DMS114 treated with DMSO at 0.1 percent for 48 hours (cell line): ENCODE measurements around the gene GLS.
A peak's percentile ranks its signal among the peaks of the same experiment; 100 is the strongest.
"Not testable (repeated sequence)": the region's sequence is repeated elsewhere in the genome, so short reads cannot be mapped to it uniquely, and the experiment has no call there.

ENCODE experiments used
- DNase-seq: peaks from one replicate; lab custom pipeline; 2025; ENCODE audit not compliant: unreplicated experiment; lab: John Stamatoyannopoulos, UW

Gene GLS

DNA sequence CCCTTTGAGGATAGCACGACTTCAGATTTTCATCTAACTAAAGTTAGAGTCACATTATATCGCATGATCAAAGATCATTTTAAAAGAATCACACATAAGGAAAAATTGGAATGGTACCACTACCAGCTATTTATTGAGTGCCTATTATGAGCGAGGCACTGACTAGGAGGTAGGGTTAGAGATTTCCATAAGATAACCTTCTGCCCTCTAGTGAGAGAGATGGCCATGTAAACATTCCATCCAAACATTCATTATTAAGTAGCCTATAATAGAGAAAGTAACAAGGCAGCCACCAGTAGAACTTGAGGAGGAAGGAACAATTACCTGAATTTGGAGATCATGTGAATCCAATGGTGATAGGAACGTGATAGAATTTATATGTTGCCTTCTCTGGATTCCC lies 25.4 kb upstream of the GLS start:
- DNase-seq: no peak

DNA sequence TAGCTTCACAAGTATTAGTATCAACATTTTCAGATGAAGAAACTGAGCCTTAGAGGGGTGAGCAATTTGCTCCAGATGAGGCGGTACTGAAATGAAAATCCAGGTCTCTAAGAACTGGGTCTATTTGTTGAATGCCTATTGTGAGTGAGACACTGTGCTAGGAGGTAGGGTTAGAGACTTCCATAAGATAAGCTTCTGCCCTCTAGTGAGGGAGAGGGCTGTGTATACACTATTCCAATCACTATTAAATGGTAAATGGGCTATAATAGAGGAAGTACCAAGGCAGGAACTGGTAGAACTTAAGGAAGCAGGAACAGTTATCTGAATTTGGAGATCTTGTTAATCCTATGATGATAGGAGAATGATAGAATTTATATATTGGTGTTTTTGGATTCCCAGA lies 23.6 kb upstream of the GLS start:
- no peak for DNase-seq

DNA sequence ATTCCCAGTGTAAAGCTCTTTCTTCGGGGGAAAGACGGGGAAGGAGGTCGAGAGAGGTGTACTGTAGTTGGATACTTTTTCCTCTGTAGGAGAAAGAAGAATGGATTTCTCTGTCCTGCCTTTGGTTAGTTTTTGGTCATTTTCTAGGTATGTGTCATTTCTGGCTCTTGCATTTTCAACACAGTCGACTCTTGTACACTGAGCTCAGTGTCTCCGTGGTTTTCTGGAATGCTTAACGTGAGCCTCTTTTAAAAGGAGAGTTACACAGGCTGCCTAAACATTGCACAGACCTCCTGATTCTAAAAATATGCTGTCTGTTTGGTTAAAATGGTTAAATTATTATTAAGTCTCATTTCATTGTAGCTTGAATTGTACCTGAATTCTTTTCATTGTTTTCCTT lies 21.8 kb upstream of the GLS start:
- no peak for DNase-seq

DNA sequence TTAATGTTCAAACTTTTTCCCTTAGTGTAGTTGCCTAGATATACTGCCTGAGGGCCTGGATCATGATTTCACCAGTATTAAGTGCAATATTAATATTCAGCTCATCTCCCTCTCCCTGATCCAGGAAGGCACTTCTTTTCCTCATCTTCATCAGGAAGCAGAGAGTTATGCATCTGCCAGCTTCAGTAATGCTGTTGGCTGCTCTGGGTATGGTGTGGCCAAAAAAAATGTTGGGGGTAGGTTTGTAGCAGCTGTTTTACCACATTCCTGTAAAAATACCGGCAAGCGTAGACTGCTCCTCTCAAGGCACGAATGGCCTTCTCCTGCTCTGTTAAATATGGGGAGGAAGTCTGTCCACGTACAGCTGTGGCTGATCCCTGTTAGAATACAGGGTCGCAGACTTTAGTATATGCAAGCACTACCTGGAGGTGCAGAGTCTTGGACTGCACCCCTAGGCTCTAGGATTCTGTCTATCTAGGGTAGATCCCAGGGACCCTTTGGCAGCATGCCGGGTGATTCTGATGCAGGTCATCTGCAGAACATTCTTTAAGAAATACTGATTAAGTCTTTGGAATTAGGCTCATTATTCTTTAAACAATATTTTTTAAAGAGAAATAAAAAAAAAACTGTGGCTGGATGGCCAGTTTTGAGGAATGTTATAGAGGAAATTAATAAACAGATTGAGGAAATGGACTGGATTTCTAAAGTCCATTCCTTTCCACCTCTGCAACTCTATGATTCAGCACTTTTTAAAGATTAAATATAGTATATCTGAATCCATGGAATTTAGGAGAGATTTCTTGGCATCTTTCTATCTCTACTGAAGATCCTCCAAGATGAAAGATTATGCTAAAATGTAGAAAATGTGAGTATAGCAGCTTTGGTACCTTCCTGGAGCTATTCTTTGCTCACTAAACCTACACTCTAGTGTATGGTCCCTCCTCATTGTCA lies 21.0 kb upstream of the GLS start:
- no peak for DNase-seq

DNA sequence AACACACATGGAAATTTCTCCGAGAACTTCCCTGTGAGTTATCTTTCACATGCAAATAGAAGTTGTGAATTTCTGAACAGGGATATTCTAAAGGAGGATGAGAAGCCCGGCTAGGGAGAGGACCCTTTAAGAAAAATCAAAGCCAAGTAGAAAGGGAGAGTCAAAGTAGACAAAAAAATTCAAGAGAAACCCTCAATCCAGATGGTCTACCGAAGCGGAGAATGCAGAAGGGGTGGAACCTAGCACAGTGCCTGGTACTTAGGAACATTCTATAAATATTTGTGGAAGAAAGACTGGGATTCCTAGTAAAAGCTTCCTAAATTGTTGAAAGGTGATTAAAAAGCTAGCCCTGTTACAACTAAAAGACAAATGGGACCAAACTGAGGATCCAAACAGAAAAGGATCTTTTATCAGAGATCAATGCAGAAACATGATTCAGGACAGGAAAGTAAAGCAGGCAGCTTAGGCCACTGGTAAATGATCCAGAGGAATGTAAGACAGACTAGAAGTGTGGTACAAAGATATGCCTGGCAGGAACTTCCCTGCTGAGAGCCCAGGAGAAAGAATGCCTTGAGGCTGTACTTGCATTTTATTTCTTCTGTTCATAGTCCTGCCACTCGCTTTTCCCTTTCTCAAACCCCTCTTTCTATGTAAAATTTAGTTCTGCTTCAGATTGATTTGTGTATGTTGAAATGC lies 19.5 kb upstream of the GLS start:
- DNase-seq: no peak

DNA sequence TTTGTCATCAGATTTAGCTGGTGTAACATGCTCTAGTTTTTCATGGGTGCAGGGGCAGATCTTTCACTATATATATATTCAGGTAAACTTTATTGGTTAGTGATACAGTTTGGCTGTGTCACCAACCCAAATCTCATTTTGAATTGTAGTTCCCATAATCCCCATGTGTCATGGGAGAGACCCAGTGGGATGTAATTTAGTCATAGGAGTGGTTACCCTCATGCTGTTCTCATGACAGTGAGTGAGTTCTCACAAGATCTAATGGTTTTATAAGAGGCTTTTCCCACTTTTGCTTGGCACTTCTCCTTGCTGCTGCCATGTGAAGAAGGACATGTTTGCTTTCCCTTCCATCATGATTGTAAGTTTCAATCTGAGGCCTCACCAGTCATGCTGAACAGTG lies 18.5 kb upstream of the GLS start:
- DNase-seq: not testable (repeated sequence)

DNA sequence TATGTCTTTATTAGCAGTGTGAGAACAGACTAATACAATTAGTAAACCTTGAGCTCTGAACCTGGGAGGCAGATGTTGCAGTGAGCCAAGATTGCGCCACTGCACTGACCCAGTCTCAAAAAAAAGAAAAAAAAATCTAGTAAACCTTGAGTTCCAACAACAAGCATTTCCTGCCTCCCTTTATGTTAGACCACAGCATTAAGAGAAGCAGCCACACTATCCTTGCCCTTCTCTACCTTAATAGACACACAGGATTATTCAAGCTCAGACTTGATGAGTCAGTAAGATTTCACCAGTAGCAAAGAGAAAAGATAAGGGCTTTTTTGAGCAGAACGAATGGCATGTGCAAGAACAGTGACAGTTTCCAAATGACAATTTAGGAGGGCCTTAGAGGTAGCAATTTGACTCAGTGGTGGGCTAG lies 18.0 kb upstream of the GLS start:
- DNase-seq: no peak

DNA sequence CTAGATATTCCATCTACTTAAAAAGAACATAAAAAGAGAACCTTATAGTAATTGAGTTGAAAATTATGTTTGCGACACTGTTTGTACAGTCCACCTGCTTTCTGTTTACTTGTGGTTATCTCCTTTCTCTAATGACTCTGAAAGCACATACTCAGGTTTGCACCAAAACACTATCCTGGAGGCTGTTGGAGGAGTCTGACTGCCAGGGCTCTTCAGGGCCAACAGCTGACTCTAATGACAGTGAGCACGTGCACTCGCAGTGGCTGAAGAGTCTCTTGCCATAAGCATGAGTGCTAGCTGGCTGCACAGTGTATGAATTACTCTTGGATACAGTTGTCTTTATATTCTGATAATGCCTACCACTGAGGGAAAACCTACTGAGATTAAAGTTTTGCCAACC lies 16.7 kb upstream of the GLS start:
- no peak for DNase-seq

DNA sequence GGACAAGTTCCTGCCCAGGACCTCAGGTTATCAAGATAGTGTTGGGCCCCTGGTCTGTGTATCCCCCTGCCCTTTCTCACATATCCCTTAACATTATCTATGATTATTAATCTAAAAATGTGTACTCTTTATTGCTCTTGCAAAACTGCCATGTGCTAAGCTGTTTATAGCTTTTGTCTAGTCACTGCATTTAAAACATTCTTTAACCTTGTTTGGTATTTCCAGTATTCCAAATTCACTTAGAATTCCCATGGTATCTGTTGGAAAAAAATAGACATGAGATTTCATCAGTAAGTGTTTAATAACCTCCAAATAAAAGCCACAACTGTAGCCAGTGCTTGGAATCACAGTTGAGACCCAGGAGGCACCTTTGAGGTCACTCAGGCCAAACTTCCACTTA lies 16.2 kb upstream of the GLS start:
- no peak for DNase-seq

DNA sequence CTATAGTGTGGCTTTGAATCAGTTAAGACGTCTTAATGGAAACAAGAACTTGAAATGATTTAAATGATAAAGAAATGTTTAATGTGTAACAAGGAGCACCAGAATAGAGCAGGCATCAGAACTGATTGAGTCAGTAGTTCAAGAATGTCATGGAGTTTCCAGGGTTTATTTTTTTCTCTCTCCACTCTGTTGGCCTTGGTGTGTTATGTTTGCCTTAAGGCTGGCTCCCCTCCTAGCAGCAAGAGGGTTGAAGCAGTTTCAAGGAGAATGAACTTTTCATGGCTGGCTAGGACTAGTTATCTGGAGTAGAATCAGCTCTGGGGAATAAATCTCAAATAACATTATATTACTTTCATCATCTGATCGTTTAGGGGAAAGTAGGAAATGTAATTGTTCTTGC lies 13.4 kb upstream of the GLS start:
- DNase-seq: no peak

DNA sequence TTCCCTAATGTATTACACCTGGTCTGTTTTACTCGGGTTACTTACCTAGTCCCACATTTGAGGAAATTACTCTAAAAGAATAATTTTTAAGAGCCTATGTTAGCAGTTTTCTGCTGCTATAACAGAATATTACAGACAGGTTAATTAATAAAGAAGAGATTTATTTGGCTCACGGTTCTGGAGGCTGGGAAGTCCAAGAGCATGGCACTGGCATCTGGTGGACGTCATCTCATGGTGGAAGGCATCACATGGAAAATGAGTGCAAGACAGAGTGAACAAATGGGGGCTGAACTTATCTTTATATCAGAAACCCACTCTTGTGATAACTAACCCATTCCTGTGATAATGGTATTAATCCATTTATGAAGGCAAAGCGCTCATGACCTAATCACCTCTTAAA lies 12.8 kb upstream of the GLS start:
- DNase-seq: no peak

DNA sequence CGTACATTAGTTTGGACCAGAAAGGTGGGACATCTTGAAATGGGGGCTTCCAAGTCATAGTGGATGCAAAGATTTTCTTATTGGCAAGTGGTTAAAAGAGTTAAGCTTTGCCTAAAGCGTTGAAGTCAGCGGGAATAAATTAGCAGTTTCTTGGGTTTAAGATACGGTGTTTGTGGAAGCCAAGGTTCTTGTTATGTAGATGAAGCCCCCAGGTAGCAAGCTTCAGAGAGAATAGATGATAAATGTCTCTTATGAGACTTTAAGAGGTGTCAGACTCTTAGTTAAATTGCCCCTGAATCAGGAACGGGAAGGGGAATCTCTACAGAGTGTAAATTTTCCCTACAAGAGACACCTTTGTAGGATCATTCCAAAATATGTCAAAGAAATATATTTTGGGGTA lies 10.9 kb upstream of the GLS start:
- no peak for DNase-seq

DNA sequence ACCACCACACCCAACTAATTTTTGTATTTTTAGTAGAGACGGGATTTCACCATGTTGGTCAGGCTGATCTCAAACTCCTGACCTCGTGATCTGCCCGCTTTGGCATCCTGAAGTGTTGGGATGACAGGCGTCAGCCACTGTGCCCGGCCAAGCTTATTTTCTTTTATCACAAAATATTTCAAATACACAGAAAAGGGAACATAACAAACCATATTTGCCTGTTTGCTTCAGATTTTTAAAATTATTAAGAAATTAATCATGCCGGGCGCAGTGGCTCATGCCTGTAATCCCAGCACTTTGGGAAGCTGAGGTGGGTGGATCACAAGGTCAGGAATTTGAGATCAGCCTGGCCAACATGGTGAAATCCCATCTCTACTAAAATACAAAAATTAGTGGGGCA lies 7.2 kb upstream of the GLS start:
- DNase-seq: not testable (repeated sequence)

DNA sequence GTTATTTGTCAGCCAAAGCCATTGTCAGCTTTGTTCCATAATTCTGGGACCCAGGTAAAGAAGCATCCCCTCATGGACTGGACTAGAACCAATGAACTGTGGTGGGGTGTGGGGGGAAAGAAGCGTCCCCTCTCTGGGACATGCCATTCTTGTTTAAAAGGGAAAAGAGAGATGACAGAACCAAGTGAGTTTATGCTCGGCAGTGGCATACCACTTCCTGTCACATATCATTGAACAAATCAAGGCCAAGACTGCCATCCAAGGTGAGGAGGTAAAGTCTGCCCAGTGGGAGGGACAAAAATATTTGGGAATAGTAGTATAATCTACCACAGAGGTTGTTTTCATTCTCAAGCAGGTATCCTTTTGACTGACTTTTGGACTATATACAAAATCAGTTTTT lies 4.7 kb upstream of the GLS start:
- no peak for DNase-seq

DNA sequence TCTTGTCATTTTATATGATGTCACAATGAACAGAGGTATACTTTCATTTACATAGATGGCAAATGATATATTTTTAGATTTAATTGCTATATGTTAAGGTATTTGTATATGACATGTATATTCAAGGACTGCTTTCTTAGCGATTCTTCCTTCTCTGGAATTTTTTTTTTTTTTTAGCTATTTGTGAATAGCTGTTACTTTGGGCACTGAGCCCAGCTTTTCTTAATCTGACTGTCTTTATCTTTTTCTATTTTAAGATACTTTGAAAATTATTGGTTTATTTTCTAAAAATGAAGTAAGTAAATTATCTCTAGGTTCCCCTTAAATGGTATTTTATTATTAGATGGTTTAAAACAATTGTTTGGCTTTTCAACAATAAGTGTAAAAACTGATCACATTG lies 4.0 kb upstream of the GLS start:
- DNase-seq: no peak

DNA sequence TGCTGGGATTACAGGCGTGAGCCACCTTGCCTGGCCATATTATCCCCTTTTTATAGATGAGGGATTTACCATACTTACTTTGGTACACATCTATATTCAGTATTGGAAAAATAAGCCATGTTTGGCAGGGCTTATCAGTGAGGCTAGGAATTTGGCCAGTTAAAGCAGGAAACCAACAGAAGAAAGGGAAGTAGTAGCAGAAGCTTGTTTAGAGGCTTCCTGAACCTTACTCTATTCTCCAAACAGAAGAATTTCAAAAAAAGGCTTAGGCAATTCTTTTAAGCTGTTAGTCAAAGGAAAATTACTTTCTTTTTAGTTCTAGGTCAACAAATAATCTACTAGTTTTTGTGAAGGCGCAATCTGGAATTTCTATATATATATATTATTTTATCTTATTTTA lies 3.2 kb upstream of the GLS start:
- no peak for DNase-seq

DNA sequence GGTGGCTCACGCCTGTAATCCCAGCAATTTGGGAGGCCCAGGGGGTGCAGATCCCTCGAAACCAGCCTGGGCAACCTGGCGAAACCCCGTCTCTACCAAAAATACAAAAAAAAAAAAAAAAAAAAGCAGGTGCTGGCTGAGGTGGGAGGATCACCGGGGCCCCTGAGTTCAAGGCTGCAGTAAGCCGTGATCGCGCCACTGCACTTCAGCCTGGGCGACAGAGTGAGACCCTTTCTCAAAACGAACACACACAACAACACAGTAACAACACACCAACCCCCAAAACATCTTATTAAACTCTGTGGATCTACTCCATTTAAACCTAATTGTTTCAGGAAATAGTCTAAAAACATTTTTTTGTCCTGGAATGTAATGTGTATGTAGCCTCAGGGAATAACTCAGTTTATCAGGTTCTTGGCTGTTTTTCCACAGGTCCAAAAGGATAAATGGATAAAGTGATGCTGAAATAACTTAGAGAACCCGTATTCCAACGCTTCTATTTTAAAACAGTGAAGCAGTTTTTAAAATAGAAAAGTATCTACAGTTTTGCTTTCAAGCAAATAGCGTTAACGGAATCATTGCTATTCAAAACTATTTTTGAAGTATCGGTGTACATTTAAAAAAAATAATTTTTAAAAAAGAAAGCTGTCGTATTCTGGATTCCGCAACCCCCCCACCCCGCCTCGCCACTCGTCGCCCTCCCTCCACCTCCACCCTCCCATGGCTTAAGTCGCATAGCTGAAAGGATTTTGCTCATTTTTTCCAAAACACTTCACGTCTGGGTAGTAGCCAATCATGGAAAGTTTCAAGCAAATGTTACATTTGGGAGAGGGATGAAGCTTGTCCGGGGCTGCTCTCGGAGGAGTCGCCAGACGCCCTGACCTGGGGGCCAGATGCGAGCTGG lies 895 bp upstream of the GLS start:
- DNase-seq: peak; percentile 50

DNA sequence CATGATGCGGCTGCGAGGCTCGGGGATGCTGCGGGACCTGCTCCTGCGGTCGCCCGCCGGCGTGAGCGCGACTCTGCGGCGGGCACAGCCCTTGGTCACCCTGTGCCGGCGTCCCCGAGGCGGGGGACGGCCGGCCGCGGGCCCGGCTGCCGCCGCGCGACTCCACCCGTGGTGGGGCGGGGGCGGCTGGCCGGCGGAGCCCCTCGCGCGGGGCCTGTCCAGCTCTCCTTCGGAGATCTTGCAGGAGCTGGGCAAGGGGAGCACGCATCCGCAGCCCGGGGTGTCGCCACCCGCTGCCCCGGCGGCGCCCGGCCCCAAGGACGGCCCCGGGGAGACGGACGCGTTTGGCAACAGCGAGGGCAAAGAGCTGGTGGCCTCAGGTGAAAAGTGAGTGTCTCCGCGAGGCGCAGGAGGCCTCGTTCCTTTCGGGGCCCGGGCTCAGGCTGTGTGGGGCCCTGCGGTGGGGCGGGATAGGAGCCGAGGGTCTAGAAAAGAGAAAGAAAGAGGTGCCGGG lies 520 bp downstream of the GLS start:
- DNase-seq: no peak

DNA sequence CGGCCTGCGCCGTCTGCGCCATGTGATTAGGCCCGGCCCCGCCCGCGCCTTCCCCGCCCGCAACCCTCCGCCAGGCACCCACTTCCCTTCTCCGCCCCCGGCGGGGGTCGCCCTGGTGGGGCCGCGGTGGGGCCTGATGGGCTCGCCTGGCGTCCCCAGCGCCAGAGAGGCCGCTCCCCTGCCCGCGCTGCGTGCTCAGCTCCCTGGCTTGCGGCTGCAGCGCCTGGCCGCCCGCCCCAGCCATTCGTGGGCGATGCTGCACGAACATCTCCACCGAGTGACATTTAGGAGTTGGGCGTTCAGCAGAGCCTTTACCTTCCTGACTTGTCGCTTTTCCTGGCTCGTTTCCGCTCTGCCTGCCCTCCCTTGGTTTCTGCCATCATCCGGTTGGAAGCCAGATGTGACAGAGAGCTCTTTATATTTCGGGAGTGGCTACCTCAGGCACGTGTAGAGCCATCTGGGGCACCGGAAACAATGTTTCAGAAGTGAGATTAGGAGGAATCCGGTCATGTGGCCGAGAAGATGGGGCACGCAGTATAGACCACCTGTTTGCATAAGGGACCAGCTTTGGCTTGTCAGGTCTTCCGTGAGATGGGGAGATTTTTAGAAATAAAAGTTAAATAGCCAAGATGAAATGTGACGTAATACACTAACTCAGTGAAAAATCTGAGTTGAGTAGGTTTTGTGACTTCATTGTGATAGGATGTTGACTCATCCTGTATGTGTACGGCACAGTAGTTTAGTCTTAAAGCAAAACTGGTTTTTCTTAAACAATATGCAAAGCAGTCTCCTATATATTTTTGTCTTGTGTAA lies 1.2 kb downstream of the GLS start:
- peak; percentile 39 for DNase-seq

DNA sequence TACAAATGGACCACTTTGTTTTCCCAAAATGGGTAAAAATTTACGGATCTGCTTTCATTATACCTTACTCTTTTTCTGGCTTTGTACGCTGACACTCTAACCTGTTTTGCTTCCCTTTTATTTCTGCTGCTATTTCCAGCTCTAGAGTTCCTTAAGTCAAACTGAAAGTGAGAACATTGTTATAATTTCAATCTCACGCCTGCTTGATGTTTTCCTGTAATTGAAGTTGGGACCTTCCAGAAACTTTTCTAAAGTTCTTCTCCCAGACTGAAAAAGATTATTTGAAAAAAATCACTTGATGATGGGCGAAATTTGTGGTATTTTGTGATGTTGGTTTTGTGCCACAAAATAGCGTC lies 1.8 kb downstream of the GLS start:
- DNase-seq: no peak
